GM23338 (cell line): Measurements from ENCODE around the gene CCR6. TPM values are rescaled to one million over a fixed set of nuclear protein-coding genes. Genes with fewer than 3 reads are reported as not detected.

Experiments
- ATAC-seq: fragments of 200-7000 bp; cut with Tn5 transposase; 3 replicates; pipeline ENCODE4 v1.9.1; 2020
- DNase-seq: peaks from one replicate; pipeline ENCODE4 v3.0.0-alpha.2; 2015; ENCODE audit warnings: low spot score
- H2AFZ ChIP-seq: fragments of 200-600 bp; sonication (generic); 2 replicates; pipeline ENCODE4 v1.8.0; 2016; ENCODE audit warnings: antibody characterized with exemption, mild to moderate bottlenecking, moderate library complexity
- H3F3A ChIP-seq: fragments of 200-600 bp; sonication (generic); replicated peaks from 2 replicates; pipeline ENCODE4 v1.8.0; 2017; ENCODE audit warnings: antibody characterized with exemption, mixed run types, low read depth
- H3K27ac ChIP-seq: fragments of 200-600 bp; sonication (generic); 2 replicates; pipeline ENCODE4 v1.6.1; 2016; ENCODE audit warnings: low read depth
- H3K27me3 ChIP-seq: fragments of 200-600 bp; sonication (generic); 2 replicates; pipeline ENCODE4 v1.8.0; 2016; ENCODE audit warnings: mild to moderate bottlenecking, mixed run types, moderate library complexity; ENCODE audit not compliant: insufficient read depth
- H3K36me3 ChIP-seq: fragments of 200-600 bp; sonication (generic); 2 replicates; pipeline ENCODE4 v1.8.0; 2016; ENCODE audit warnings: mild to moderate bottlenecking; ENCODE audit not compliant: insufficient read depth
- H3K4me1 ChIP-seq: fragments of 200-600 bp; sonication (generic); 2 replicates; pipeline ENCODE4 v1.8.0; 2016; ENCODE audit warnings: mild to moderate bottlenecking, moderate library complexity; ENCODE audit not compliant: insufficient read depth
- H3K4me2 ChIP-seq: fragments of 200-600 bp; sonication (generic); 2 replicates; pipeline ENCODE4 v1.7.1; 2017; ENCODE audit warnings: mixed run types
- H3K4me3 ChIP-seq: fragments of 200-600 bp; sonication (generic); 2 replicates; pipeline ENCODE4 v1.6.1; 2016; ENCODE audit warnings: mixed run types
- H3K79me2 ChIP-seq: fragments of 200-600 bp; sonication (generic); replicated peaks from 2 replicates; pipeline ENCODE4 v1.8.0; 2017; ENCODE audit warnings: mild to moderate bottlenecking; ENCODE audit not compliant: insufficient read depth
- H3K9me2 ChIP-seq: fragments of 200-600 bp; sonication (generic); 2 replicates; pipeline ENCODE4 v1.8.0; 2017; ENCODE audit not compliant: insufficient read depth
- H4K20me1 ChIP-seq: fragments of 200-600 bp; sonication (generic); replicated peaks from 2 replicates; pipeline ENCODE4 v1.8.0; 2017; ENCODE audit warnings: mild to moderate bottlenecking; ENCODE audit not compliant: insufficient read depth
- H3K27ac Mint-ChIP-seq: 2 replicates; pipeline ENCODE4 v1.8.0; 2020; ENCODE audit warnings: inconsistent platforms, mild to moderate bottlenecking, moderate library complexity, mixed read lengths
- H3K27me3 Mint-ChIP-seq: 3 replicates; pipeline ENCODE4 v1.8.0; 2022; ENCODE audit warnings: low read depth, mild to moderate bottlenecking, moderate library complexity, mixed read lengths, inconsistent platforms; ENCODE audit not compliant: insufficient read depth, poor library complexity
- H3K36me3 Mint-ChIP-seq: 3 replicates; pipeline ENCODE4 v1.8.0; 2021; ENCODE audit warnings: low read depth, mild to moderate bottlenecking, inconsistent platforms, moderate library complexity, mixed read lengths
- H3K4me1 Mint-ChIP-seq: 3 replicates; pipeline ENCODE4 v1.8.0; 2020; ENCODE audit warnings: mild to moderate bottlenecking, inconsistent platforms, mixed read lengths
- H3K4me3 Mint-ChIP-seq: 3 replicates; pipeline ENCODE4 v1.8.0; 2021; ENCODE audit warnings: moderate library complexity, mild to moderate bottlenecking, inconsistent platforms, mixed read lengths
- H3K9me3 Mint-ChIP-seq: 3 replicates; pipeline ENCODE4 v1.8.0; 2020; ENCODE audit warnings: moderate library complexity, mild to moderate bottlenecking, inconsistent platforms, mixed read lengths
- CREB1 ChIP-seq: fragments of 250-450 bp; sonication (Bioruptor Pico); IDR thresholded peaks from 2 replicates; pipeline ENCODE4 v1.5.0; 2020; ENCODE audit warnings: low read depth, mild to moderate bottlenecking, moderate library complexity
- EZH2 ChIP-seq: fragments of 200-600 bp; sonication (generic); IDR thresholded peaks from one replicate; pipeline ENCODE4 v1.8.0; 2017; ENCODE audit warnings: antibody characterized with exemption, mild to moderate bottlenecking, low read depth; ENCODE audit not compliant: unreplicated experiment
- EZH2phosphoT487 ChIP-seq: fragments of 200-600 bp; sonication (generic); IDR thresholded peaks from one replicate; pipeline ENCODE4 v1.8.1; 2018; ENCODE audit warnings: antibody characterized with exemption; ENCODE audit not compliant: unreplicated experiment
- JUNB ChIP-seq: IDR thresholded peaks from one replicate; pipeline ENCODE4 v1.6.1; 2016; ENCODE audit warnings: antibody characterized with exemption; ENCODE audit not compliant: unreplicated experiment
- NANOG ChIP-seq: IDR thresholded peaks from 2 replicates; pipeline ENCODE4 v1.6.1; 2016; ENCODE audit warnings: antibody characterized with exemption, borderline replicate concordance
- POLR2AphosphoS5 ChIP-seq: IDR thresholded peaks from 2 replicates; pipeline ENCODE4 v1.6.1; 2016; ENCODE audit warnings: antibody characterized with exemption, low read depth
- STAT1 ChIP-seq: IDR thresholded peaks from one replicate; pipeline ENCODE4 v1.6.1; 2016; ENCODE audit warnings: antibody characterized with exemption; ENCODE audit not compliant: unreplicated experiment
- ZNF114 ChIP-seq: fragments of 250-450 bp; sonication (Bioruptor Pico); IDR thresholded peaks from 2 replicates; pipeline ENCODE4 v1.5.0; 2020; ENCODE audit warnings: mild to moderate bottlenecking, moderate library complexity
- ZNF331 ChIP-seq: fragments of 250-450 bp; sonication (Bioruptor Pico); IDR thresholded peaks from 2 replicates; pipeline ENCODE4 v1.5.0; 2020; ENCODE audit warnings: low read depth, mild to moderate bottlenecking, moderate library complexity
- polyA plus RNA-seq: library from polyadenylated mRNA; unstranded; fragments of >200 nt; fragmentation: Nextera tagmentation; extraction: Ambion mirVana; gene quantifications from 2 replicates; pipeline ENCODE4 v1.2.1, GENCODE V29; 2016
- total RNA-seq: library from RNA; depleted of rRNA; stranded (reverse); fragments of >200 nt; shearing (Covaris generic); gene quantifications from 2 replicates; pipeline ENCODE4 v1.2.3, GENCODE V29; 2014
- TF ChIP-seq, protein P1 (sequence below): fragments of 250-450 bp; sonication (Bioruptor Pico); IDR thresholded peaks from 2 replicates; pipeline ENCODE4 v1.5.0; 2020; ENCODE audit warnings: mild to moderate bottlenecking, moderate library complexity
- TF ChIP-seq, protein P2 (sequence below), 2 experiments: fragments of 200-600 bp in 1 of 2; sonication (generic) in 1 of 2; conservative IDR thresholded peaks; 2 replicates each; pipeline versions ENCODE4 v1.5.1 to v1.6.1; 2016 to 2017; ENCODE audit warnings: antibody characterized with exemption in 2 of 2, low read depth in 2 of 2, mild to moderate bottlenecking in 2 of 2, moderate library complexity in 1 of 2
- TF ChIP-seq, protein P3 (sequence below): IDR thresholded peaks from one replicate; pipeline ENCODE4 v1.6.1; 2018; ENCODE audit warnings: antibody characterized with exemption; ENCODE audit not compliant: unreplicated experiment

Gene CCR6
- total and polyA plus RNA-seq, 2 experiments from 2014 or later = not detected

GRCh38 chr6:167105060-167105459 is 17.8 kb upstream of the CCR6 start:
- Histone ChIP-seq H4K20me1 (no peaks in the 10 kb centered on the region), H3K27me3 (no peaks in the 10 kb centered on the region), H3K79me2 (no peaks in the 10 kb centered on the region), H3K9me2 (0 out of 2 replicates have a peak, but pooled peaks cover 3% of the 10 kb centered on the region), H3K4me3 (no peak overlapping the region), H2AFZ (no peak overlapping the region), H3K36me3 (no peaks in the 10 kb centered on the region), H3K4me2 (no peak overlapping the region), H3K4me1 (no peaks in the 10 kb centered on the region), H3F3A (no peaks in the 10 kb centered on the region), H3K27ac (no peak overlapping the region)
- no peak overlapping the region for H3K4me3 Mint-ChIP-seq
- no peak for TF ChIP-seq NANOG
- TF ChIP-seq EZH2 = no peak
- TF ChIP-seq, protein P1, sequence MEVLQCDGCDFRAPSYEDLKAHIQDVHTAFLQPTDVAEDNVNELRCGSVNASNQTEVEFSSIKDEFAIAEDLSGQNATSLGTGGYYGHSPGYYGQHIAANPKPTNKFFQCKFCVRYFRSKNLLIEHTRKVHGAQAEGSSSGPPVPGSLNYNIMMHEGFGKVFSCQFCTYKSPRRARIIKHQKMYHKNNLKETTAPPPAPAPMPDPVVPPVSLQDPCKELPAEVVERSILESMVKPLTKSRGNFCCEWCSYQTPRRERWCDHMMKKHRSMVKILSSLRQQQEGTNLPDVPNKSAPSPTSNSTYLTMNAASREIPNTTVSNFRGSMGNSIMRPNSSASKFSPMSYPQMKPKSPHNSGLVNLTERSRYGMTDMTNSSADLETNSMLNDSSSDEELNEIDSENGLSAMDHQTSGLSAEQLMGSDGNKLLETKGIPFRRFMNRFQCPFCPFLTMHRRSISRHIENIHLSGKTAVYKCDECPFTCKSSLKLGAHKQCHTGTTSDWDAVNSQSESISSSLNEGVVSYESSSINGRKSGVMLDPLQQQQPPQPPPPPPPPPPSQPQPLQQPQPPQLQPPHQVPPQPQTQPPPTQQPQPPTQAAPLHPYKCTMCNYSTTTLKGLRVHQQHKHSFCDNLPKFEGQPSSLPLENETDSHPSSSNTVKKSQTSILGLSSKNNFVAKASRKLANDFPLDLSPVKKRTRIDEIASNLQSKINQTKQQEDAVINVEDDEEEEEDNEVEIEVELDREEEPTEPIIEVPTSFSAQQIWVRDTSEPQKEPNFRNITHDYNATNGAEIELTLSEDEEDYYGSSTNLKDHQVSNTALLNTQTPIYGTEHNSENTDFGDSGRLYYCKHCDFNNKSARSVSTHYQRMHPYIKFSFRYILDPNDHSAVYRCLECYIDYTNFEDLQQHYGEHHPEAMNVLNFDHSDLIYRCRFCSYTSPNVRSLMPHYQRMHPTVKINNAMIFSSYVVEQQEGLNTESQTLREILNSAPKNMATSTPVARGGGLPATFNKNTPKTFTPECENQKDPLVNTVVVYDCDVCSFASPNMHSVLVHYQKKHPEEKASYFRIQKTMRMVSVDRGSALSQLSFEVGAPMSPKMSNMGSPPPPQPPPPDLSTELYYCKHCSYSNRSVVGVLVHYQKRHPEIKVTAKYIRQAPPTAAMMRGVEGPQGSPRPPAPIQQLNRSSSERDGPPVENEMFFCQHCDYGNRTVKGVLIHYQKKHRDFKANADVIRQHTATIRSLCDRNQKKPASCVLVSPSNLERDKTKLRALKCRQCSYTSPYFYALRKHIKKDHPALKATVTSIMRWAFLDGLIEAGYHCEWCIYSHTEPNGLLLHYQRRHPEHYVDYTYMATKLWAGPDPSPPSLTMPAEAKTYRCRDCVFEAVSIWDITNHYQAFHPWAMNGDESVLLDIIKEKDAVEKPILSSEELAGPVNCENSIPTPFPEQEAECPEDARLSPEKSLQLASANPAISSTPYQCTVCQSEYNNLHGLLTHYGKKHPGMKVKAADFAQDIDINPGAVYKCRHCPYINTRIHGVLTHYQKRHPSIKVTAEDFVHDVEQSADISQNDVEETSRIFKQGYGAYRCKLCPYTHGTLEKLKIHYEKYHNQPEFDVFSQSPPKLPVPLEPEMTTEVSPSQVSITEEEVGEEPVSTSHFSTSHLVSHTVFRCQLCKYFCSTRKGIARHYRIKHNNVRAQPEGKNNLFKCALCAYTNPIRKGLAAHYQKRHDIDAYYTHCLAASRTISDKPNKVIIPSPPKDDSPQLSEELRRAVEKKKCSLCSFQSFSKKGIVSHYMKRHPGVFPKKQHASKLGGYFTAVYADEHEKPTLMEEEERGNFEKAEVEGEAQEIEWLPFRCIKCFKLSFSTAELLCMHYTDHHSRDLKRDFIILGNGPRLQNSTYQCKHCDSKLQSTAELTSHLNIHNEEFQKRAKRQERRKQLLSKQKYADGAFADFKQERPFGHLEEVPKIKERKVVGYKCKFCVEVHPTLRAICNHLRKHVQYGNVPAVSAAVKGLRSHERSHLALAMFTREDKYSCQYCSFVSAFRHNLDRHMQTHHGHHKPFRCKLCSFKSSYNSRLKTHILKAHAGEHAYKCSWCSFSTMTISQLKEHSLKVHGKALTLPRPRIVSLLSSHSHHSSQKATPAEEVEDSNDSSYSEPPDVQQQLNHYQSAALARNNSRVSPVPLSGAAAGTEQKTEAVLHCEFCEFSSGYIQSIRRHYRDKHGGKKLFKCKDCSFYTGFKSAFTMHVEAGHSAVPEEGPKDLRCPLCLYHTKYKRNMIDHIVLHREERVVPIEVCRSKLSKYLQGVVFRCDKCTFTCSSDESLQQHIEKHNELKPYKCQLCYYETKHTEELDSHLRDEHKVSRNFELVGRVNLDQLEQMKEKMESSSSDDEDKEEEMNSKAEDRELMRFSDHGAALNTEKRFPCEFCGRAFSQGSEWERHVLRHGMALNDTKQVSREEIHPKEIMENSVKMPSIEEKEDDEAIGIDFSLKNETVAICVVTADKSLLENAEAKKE (CRISPR knock-in tag) = no peak
- no peak for TF ChIP-seq STAT1
- TF ChIP-seq ZNF331 (CRISPR knock-in tag) = no peak
- TF ChIP-seq, protein P2, sequence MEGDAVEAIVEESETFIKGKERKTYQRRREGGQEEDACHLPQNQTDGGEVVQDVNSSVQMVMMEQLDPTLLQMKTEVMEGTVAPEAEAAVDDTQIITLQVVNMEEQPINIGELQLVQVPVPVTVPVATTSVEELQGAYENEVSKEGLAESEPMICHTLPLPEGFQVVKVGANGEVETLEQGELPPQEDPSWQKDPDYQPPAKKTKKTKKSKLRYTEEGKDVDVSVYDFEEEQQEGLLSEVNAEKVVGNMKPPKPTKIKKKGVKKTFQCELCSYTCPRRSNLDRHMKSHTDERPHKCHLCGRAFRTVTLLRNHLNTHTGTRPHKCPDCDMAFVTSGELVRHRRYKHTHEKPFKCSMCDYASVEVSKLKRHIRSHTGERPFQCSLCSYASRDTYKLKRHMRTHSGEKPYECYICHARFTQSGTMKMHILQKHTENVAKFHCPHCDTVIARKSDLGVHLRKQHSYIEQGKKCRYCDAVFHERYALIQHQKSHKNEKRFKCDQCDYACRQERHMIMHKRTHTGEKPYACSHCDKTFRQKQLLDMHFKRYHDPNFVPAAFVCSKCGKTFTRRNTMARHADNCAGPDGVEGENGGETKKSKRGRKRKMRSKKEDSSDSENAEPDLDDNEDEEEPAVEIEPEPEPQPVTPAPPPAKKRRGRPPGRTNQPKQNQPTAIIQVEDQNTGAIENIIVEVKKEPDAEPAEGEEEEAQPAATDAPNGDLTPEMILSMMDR (conservative IDR thresholded peaks at IDR 0.05; ENCODE audit: low read depth in 2 of 2) = no peak
- TF ChIP-seq, protein P3, sequence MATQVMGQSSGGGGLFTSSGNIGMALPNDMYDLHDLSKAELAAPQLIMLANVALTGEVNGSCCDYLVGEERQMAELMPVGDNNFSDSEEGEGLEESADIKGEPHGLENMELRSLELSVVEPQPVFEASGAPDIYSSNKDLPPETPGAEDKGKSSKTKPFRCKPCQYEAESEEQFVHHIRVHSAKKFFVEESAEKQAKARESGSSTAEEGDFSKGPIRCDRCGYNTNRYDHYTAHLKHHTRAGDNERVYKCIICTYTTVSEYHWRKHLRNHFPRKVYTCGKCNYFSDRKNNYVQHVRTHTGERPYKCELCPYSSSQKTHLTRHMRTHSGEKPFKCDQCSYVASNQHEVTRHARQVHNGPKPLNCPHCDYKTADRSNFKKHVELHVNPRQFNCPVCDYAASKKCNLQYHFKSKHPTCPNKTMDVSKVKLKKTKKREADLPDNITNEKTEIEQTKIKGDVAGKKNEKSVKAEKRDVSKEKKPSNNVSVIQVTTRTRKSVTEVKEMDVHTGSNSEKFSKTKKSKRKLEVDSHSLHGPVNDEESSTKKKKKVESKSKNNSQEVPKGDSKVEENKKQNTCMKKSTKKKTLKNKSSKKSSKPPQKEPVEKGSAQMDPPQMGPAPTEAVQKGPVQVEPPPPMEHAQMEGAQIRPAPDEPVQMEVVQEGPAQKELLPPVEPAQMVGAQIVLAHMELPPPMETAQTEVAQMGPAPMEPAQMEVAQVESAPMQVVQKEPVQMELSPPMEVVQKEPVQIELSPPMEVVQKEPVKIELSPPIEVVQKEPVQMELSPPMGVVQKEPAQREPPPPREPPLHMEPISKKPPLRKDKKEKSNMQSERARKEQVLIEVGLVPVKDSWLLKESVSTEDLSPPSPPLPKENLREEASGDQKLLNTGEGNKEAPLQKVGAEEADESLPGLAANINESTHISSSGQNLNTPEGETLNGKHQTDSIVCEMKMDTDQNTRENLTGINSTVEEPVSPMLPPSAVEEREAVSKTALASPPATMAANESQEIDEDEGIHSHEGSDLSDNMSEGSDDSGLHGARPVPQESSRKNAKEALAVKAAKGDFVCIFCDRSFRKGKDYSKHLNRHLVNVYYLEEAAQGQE = no peak
- TF ChIP-seq CREB1 (CRISPR knock-in tag) = no peak
- TF ChIP-seq POLR2AphosphoS5 = no peak
- no peak for TF ChIP-seq EZH2phosphoT487
- TF ChIP-seq JUNB = no peak
- TF ChIP-seq ZNF114 = no peak
- H3K36me3 Mint-ChIP-seq = no peaks in the 10 kb centered on the region
- no peak overlapping the region for H3K27ac Mint-ChIP-seq
- H3K9me3 Mint-ChIP-seq = no peaks in the 10 kb centered on the region
- DNase-seq (no peak), ATAC-seq (no peak)
- peaks cover 8% of the 10 kb centered on the region for H3K27me3 Mint-ChIP-seq
- peaks cover 4% of the 10 kb centered on the region; the same call in 1 of the 3 replicates for H3K4me1 Mint-ChIP-seq
